Measurements from ENCODE around the gene USH1G. TPM values are rescaled to one million over a fixed set of nuclear protein-coding genes. Genes with fewer than 3 reads are reported as not detected.
A peak's percentile ranks its signal among the peaks of the same experiment; 100 is the strongest.

USH1G gene
- total and polyA plus RNA-seq, 2 of the 13 experiments (the other 11 are each of a cell fraction or from before 2014, with no cell fraction given): 0.04 TPM; not detected in 1

- TF ChIP-seq PLSCR1 (CRISPR knock-in tag; IDR thresholded peaks at IDR 0.05; ENCODE audit: borderline replicate concordance) (no peak), NFATC3 (CRISPR knock-in tag; IDR thresholded peaks at IDR 0.05) (no peak; the same call in 1 of the 2 replicates), PRMT3 (CRISPR knock-in tag; IDR thresholded peaks at IDR 0.05; ENCODE audit: borderline replicate concordance, low read depth) (no peak), NFKBIZ (CRISPR knock-in tag; IDR thresholded peaks at IDR 0.05) (0 out of 2 replicates have a peak, but pooled peaks have one; percentile 22), ZNF687 (CRISPR knock-in tag; IDR thresholded peaks at IDR 0.05) (peak; percentile 26), MNT (IDR thresholded peaks at IDR 0.05) (no peak), MED1 (CRISPR knock-in tag; IDR thresholded peaks at IDR 0.05) (no peak), ZBTB49 (CRISPR knock-in tag; IDR thresholded peaks at IDR 0.05; ENCODE audit: borderline replicate concordance) (no peak), ZSCAN12 (CRISPR knock-in tag; IDR thresholded peaks at IDR 0.05) (no peak), PRDM15 (CRISPR knock-in tag; IDR thresholded peaks at IDR 0.05) (peak; percentile 60; the same call in 1 of the 2 replicates), CHD2 (IDR thresholded peaks at IDR 0.05; ENCODE audit: low read depth, low read length) (no peak), CHD4 (IDR thresholded peaks at IDR 0.05; ENCODE audit: borderline replicate concordance, low read length) (no peak), ZSCAN9 (CRISPR knock-in tag; IDR thresholded peaks at IDR 0.05; ENCODE audit: borderline replicate concordance) (no peak), MBNL3 (CRISPR knock-in tag; conservative IDR thresholded peaks at IDR 0.05) (no peak)
These were observed 49.3 kb upstream of the USH1G start, which contains the start of gene HID1 (continued) for GRCh38 chr17:74972107-74972972.

Data from HepG2 (cell line).